Suppressor macrophage treated with lipopolysaccharide for 1 hour (primary cell): ENCODE data around the gene MANSC1.
"Not testable (repeated sequence)": the region's sequence is repeated elsewhere in the genome, so short reads cannot be mapped to it uniquely, and the experiment has no call there.

ENCODE experiments used
- DNase-seq, 3 donors: peaks; one replicate each; pipeline ENCODE4 v3.0.0-alpha.2; 2020 to 2022

The MANSC1 gene

DNA sequence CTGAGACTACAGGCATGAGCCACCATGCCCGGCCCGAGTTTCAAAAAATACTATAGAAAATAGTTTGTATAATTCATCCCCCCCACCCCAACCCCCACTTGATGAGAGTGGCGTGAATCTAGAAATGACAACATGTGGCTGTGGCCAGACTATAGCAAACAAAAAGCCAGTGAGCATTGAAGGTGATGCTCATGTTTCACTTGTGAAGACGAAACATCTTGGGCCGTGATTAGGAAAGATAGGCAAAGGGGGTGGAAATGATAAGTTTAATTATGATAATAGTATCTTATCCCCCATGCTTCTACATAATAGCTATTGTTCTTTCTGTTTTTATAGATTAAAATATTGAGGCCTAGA is 15.4 kb upstream of the MANSC1 start:
- DNase-seq, result no peak

DNA sequence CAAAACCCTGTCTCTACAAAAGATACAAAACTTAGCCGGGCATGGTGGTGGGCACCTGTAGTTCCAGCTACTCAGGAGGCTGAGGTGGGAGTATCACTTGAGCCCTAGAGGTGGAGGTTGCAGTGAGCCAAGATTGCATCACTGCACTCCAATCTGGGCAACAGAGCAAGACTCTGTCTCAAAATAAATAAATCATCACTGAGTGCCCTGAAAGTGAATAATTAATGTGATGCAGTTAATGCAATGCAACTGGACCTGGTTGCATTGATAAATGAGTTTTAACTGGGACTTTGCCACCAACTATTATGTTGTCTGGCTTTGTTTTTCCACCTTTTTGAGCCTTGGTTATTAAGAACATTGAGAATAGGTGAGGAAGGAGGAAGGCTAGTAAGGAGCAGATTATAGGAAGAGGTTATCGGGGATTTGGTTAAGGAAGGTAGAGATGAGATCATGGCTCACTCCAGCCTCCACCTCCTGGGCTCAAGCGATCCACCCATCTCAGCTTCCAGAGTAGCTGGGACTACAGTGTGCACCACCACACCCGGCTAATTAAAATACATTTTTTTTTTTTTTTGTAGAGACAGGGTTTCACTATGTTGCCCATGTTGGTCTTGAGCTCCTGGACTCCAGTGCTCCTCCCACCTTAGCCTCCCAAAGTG is 14.9 kb upstream of the MANSC1 start:
- no peak for DNase-seq

DNA sequence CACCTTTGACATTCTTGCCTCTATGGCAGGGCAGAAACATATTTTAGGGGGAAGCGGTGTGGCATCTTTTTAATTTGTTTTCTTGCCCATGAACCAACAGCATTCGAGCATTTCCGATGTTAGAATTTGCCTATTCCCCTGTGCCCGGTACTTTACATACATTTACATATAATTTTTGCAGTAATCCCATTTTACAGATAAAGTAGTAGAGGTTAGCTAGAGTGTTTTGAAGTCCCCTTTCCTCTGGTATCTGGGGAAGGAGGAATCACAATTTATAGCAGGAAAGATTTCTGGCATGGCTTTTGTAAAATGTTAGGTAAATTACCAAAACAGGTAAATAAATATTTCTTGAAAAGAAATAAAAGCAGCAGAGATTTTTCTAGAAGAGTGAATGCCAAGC is 8.5 kb upstream of the MANSC1 start:
- DNase-seq, result no peak

DNA sequence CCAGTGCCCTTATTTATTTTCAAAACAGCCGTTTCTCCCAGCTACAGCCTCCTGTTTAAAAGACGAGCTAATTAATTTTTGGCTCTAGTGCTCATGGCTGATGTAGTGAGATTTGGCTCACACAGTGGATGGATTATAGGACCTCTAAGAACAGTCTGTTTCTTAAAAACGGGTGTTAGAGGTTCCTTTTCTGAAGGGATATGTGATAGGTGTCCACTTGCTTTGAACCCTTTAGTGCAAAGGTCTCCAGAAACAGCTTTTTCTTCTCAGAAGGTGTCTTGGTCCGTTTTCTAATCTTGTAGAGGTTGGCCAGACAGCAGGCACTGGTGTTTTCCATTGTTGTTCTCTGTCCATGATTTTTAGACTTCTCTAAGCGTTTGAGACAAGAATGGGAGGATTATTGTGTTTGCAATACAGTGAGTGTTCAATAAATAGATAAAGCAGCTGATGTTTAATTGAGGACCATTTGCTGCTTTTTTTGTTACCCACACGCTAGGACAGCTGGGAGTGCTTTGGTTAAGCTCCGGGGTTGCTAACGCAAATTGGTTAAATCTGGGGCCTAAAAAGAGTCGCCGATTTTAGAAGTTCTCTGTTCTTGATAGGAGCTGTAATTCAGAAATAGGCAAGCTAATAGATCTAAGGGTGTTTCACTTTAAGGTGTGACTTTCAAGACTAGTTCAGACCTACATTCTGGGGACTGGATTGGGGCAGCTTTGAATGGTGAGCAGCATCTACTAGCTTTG is 7.8 kb upstream of the MANSC1 start:
- no peak for DNase-seq

DNA sequence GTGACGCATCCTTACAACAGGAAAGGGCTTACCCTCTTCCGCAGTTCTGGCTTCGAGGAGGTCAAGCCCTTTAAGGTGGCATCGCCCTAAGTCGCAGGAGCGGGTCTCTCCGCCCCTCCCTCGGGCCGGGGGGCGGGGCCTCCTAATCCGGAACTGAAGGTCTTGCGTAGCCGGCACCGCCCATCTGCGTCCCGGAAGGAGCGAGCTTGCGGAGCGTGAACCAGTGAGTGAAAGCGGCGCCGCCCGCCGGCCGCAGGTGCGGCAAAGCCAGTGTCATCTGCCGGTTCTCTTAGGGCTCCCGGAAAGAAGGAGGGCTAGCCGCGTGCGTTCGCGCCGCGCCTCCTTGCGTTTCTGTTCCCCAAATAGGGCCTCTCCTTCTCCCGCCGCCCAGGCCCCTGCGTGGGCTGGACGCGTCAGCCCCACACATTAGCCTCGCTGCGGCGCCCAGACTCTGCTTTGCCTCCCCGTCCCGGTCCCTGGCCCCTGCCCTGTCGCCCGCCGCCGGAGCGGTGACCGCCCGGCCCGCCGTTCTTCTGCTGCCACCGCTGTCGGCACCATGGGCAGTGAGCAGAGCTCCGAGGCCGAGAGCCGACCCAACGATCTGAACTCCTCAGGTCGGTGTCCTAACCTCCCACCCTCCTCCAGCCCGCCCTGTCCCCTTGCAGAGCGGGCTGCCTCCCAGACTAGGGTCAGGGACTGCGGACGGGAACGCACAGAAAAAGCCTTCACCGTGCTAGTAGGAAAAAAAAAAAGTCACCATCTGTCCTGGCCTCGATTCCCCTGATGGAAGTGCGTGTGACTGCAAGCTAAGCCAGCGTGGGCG is 7.1 kb upstream of the MANSC1 start, which contains the start of gene BORCS5:
BORCS5 (plus strand) TSS at position 183 of the 823 bp plus-strand sequence; CDS start at position 557, 374 bp downstream.
- peak; percentile 96 to 98 (median 96) for DNase-seq

DNA sequence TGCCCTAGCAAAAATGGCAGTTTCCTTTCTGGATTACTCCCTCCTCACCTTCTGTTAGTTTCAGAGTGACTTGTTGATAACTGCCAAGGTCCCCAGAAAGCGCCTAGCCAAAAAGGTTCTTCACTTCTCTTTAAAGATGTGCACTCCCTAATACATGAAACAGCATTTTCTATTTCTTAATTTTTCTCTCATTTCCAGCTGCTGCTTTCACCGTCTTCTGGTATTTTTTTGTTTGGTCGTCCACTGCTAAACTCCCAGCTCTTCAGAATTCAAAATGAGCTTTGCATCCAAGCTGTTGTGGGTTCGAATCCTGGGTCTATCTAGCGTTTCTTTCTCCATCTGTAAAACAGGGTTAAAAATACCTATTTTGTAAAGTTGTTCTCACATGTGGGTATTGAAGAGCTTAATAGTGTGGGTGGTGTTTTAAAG is 6.4 kb upstream of the MANSC1 start:
- DNase-seq, result no peak

DNA sequence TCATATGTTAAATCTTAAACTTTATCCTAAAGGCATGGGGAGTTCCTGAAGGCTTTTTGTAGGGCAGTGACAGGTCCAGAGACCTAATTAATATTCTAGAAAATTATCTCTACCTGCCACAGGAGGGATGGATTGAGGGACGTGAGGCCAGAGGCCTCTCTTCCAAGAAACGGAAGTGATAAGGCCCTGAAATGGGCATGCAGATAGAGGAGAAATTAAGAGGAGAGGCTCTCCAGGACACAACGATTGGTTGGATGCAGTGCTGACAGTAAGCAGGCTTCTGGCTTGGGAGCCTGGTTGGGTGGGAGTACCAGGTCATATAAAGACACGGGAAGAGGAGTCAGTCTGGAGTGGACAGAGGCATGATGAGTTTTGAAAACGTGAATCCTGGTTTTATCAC is 3.8 kb upstream of the MANSC1 start:
- no peak for DNase-seq

DNA sequence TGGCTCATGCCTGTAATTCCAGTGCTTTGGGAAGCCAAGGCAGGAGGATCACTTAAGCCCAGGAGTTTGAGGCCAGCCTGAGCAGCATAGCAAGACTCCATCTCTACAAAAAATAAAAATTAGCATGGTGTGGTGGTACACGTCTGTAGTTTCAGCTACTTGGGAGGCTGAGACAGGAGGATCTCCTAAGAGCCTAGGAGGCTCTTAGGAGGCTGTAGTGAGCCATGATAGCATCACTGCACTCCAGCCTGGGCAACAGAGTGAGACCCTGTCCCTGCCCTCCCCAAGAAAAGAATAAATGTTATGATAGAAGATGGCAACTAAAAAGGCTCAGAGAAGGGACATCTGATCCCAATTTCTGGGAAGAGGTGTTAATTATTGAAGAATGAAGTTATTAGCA is 3.2 kb upstream of the MANSC1 start:
- no peak for DNase-seq

DNA sequence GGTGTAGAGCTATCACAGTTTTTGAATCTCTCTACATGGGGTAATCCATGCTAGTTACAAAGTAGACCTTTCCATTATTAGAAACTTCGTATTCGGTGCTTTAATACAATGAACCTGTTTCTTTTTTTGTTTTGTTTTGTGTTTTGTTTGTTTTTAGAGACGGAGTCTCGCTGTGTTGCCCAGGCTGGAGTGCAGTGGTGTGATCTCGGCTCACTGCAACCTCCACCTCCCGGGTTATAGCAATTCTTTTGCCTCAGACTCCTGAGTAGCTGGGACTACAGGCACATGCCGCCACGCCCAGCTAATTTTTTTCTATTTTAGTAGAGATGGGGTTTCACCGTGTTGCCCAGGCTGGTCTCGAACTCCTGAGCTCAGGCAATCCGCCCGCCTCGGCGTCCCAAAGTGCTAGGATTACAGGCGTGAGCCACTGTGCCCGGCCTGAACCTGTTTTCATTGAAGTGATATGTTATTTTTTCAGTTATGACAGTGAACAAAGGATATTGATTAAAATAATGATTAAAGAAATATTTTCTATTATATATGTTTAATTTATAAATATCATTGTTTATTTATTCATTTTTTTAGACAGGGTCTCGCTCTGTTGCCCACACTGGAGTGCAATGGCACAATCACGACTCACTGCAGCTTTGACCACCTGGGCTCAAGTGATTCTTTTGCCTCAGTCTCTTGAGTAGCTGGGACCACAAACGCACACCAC is 1.6 kb upstream of the MANSC1 start:
- DNase-seq, result not testable (repeated sequence)

DNA sequence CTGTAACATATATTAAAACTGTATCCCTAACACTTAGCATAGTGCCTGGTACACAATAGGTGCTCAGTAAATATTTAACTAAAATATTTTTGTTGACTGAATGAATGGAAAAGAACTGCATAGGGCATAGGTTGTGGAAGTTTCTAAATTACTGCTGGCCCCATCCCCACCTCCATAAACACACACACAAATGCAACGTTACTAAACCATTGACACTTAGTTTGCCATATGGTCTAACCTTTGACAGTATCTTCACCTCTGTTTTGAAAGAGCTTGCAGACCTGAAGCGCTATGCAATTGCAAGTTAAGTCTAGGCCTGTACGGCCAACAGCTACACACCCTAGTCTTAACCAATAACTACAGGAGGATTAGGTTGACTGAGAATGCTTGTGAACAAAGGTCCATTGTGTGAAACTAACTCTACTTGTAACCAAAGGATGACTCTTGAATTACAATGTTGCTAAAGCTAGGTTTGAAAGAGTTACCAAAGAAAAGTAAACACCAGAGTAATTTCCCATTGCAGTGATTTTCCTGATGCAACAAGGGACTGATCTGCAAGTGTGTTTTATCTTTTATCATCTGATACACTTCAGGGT is 924 bp upstream of the MANSC1 start:
- DNase-seq, result no peak

DNA sequence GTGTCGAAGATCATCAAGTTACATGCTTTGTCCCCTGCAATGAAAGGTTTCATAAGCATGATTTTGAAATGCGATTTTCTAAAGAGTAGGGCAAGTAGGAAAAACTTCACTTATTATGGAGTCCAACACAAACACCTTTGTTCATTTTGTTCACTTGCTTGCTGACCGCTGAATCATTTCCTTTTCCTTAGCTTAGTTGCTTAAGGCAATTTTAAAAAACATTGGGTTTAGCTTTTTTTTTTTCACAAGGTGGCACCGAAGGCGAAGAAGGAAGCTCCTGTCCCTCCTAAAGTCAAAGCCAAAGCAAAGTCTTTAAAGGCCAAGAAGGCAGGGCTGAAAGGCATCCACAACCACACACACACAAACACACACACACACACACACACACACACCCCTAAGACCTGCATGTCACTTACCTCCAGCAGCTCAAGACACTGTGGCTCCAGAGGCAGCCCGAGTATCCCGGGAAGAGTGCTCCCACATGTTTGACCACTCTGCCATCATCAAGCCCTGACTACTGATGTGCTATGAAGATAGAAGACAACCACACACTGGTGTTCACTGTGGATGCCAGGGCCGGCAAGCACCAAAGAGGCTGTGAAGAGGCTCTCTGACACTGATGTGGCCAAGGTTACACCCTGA is 11.4 kb downstream of the MANSC1 start:
- DNase-seq, result no peak

DNA sequence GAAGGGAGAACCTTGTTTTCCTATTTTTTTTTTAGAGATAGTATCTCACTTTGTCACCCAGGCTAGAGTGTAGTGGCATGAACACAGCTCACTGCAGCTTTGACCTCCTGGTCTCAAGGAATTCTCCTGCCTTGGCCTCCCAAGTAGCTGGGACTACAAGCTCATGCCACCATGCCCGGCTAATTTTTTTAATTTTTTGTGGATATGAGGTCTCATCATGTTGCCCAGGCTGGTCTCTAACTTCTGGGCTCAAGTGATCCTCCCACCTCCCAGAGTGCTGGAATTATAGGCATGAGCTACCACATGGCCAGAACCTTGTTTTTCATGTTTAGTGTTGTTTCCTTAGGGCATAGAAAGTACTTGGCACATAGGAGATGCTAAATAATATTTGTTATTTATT is 13.5 kb downstream of the MANSC1 start:
- DNase-seq, result no peak

DNA sequence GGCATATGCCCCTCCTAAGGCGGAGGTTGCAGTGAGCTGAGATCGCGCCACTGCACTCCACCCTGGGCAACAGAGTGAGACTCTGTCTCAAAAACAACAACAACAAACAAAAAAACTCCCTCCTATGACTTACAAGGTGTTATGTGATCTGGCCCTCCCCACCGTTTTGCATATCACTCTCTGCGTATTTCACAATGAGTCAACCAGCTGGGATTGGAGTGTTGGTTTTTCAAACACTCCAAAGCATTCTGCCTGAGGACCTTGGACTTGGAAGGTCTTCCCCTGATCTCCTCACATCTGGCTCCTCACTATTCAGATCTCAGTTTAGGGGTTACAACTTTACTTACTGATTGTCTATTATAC is 14.0 kb downstream of the MANSC1 start:
- no peak for DNase-seq

DNA sequence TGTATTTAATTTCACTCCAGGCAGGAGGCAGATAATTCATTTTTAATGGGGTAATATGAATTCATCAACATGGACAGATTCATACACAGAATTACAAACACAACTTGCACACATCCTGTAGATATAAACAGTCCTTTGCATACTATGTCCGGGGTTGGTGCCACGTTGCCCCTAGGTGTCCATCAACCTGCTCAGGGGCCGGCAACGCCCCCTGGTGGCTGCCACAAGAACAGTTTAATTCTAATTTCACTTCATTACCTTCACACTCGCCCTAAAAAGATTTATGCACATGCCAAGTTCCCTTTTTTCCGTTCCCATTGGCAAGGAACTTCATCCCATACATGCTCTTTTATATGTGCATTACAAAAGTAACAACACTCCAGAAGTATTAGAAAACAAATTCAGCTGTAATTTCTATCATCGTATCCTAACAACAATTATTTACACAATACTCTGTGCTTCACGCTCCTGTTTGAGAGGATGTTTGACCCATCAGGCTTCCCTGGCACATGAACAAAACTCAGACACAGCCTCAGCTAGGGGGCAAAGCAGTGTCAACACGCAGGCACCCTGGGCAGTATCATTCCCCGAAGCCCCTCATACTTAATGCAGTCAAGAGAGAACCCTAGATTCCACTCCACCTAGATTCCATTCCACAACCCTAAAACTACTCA is 15.5 kb downstream of the MANSC1 start:
- DNase-seq, result peak; percentile 65 to 79 (median 67)

DNA sequence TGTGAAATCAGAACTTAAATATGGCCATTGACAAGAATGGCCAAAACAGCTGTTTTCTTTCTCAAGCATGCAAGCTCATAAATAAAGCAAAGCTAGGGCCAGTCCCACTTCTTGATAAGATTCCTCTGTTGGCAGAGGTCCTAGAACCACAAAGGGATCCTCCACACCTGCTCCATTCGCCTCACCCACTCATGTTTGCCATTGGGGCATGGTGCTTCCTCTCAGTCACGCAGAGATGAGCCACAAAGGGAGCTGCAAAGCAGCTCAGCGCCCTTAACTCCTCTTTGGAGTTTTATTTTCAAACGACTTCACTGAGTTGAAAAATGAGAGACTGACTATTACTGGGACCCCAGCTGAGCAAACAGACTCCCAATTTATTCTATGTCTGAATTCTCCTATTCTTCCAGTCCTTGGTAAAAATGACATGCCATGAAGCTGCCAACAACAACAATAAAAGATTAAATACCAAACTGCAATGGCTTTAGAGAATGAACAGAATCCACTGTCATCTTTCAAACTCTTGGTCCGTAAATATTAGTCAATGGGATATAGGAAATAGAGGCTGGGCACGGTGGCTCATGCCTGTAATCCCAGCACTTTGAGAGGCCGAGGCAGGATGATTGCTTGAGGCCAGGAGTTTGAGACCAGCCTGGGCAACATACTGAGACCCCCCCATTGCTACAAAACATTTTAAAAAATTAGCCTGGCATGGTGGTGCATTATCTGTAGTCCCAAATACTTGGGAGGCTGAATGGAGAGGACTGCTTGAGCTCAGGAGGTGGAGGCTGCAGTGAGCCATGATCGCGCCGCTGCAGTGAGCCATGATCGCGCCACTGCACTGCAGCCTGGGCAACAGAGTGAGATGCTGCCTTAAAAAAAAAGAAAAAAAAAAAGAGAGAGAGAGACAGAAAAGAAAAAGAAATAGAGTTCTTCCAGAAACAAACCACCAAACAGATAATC is 16.4 kb downstream of the MANSC1 start:
- peak in 1 of 3 donors; percentile 24 for DNase-seq

DNA sequence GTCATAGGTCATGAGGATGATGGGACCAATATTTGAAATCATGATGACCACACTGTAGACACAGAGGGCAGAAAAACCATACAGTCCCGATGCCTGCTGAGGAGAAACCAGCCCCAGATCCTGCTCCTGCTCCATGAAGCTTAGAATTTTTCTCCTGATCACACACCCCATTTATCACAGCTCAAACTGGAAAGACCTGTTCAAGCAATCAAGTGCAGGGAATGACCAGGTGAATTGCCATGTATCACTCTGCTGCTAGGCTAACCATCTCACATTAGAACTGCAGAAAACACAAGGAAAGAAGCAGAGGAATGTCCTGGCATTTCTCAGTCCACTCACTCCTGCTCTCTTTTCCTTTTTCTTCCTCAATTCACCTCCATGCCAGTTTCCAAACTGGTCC is 18.1 kb downstream of the MANSC1 start:
- DNase-seq, result no peak

DNA sequence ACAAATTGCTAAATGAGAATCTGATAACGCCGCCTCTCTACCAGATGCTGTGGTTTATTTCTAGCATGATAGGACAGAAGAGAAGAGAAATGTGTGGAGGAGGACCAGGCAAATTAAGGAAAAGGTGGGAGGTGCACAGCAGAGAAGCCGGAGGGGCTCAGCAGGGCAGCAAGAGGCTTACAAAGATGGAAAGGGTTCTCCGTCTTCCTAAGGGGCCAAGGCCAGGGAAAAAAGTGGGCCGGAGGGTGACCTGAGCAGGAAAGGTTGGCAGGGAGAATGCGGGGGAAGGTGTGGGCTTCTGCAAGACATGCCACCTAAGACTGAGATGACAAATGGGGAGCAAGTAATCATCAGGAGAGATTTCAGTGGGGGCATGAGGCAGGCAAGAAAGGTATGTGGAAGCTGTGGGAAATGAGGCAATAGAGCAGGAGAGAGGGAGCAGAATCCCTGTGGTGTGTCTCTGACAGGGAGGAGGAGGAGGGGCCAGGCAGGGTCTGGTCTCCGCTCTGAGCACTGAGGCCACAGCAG is 18.7 kb downstream of the MANSC1 start:
- no peak for DNase-seq

DNA sequence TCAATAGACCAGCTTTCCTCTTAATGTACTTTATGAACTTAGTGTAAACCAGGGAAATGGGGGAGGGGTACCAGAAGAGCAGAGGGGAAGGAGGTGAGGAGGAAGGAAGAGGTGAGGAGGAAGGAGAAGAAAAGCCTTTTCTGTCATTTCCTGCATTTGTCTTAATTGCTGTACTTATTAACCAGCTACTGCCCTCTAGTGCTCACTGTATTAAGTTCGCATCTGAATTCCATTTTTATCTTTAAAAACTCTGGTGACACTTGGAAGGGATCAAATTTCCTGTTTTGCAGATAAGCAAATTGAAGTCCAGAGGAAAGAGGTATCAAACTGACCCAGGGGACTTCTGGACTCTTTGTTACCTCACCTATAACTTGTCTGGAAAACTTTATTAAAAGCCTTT is 22.2 kb downstream of the MANSC1 start:
- DNase-seq, result peak; percentile 64 to 85 (median 81)

DNA sequence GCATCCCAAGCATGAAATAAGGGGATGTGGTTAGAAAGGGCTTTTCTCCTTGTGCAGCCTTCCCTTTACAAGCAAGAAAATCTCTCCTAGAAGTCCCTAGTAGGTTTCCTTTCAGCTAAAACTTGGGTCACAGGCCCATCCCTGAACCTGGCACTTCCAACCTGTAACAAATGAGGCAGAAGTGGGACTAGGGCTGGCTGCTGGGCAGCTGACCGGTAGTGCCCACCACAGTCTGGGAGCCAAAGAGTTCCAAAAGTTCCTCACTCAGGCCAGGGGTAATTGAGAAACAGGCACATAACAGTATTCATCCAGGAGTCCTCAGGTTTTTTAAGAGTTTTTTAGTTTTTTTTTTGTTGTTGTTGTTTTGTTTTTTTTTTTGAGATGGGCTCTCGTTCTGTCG is 23.8 kb downstream of the MANSC1 start:
- no peak for DNase-seq

DNA sequence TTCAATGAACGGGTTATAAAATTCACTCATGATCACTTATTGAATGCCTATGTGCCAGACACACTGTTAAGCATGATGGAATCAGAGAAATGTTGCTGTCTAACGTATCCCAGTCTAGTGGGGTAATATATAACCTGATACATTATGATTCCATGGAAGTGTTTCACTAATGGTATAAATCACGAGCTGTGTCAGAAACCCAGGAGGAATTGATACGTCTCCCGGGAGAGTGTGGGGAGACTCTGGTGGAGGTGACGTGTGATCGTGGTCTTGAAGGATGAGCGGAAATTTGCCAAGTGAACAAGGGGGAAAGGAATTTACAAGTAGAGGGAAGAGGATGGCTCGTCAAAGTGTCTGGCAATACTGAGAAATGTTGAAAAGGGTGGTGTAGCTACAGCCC is 26.5 kb downstream of the MANSC1 start:
- DNase-seq, result no peak
